ENCODE measurements around the gene CD52.

DNA sequence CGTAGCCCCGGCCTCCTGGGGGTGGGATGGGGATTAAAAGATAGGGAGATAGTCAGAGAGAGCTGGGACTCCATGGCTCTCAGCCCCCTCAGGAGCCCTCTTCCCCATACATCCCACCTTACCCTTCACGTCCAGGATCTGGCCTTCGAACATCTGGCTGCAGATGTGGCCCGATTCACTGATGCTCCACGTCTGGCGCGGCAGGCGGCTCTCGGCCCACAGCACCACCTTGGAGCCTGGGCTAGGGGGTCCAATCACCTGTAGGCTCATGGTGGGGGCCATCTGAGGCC, 4.2 kb downstream of the CD52 start:
- TF ChIP-seq POLR2A (IDR thresholded peaks at IDR 0.05; ENCODE audit: low read depth, low read length) (no peak), ELK1 (IDR thresholded peaks at IDR 0.05; ENCODE audit: borderline replicate concordance, low read depth, low read length) (no peak), CEBPB (IDR thresholded peaks at IDR 0.05; ENCODE audit: low read depth, low read length) (no peak), RCOR1 (IDR thresholded peaks at IDR 0.05; ENCODE audit: insufficient replicate concordance, low read length) (no peak)
- TF ChIP-seq, protein P1, sequence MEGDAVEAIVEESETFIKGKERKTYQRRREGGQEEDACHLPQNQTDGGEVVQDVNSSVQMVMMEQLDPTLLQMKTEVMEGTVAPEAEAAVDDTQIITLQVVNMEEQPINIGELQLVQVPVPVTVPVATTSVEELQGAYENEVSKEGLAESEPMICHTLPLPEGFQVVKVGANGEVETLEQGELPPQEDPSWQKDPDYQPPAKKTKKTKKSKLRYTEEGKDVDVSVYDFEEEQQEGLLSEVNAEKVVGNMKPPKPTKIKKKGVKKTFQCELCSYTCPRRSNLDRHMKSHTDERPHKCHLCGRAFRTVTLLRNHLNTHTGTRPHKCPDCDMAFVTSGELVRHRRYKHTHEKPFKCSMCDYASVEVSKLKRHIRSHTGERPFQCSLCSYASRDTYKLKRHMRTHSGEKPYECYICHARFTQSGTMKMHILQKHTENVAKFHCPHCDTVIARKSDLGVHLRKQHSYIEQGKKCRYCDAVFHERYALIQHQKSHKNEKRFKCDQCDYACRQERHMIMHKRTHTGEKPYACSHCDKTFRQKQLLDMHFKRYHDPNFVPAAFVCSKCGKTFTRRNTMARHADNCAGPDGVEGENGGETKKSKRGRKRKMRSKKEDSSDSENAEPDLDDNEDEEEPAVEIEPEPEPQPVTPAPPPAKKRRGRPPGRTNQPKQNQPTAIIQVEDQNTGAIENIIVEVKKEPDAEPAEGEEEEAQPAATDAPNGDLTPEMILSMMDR (conservative IDR thresholded peaks at IDR 0.05; ENCODE audit: low read depth, low read length) = no peak
